ENCODE data around the gene ZBTB12. TPM values are rescaled to one million over a fixed set of nuclear protein-coding genes. Genes with fewer than 3 reads are reported as not detected.

Gene ZBTB12
- total and polyA plus RNA-seq, 9 of the 15 experiments (the other 6 are each of a cell fraction or from before 2014, with no cell fraction given) = 0.03 to 12.4 (median 5.8) TPM; not detected in 1

GRCh38 chr6:31876357-31876756 lies 25.5 kb downstream of the ZBTB12 start:
- Histone ChIP-seq H3K4me2 (ENCODE audit: insufficient read depth, low read length) (no peak overlapping the region), H3K4me3 (no peak overlapping the region), H3K27me3 (ENCODE audit: control insufficient read depth in 2 of 2, insufficient read depth in 2 of 2, low read length in 2 of 2) (no peaks in the 10 kb centered on the region), H4K20me1 (replicated peaks; ENCODE audit: control insufficient read depth, insufficient read depth, low read length) (no peaks in the 10 kb centered on the region), H2AFZ (ENCODE audit: low read depth, low read length) (no peak overlapping the region), H3K9me1 (ENCODE audit: control insufficient read depth, insufficient read depth, low read length) (no peaks in the 10 kb centered on the region), H3K27ac (ENCODE audit: extremely low read depth, low read depth, low read length) (no peak overlapping the region), H3K36me3 (ENCODE audit: control insufficient read depth, insufficient read depth, low read length) (peaks cover 20% of the 10 kb centered on the region; the same call in 2 of the 3 replicates), H3K79me2 (ENCODE audit: control insufficient read depth, insufficient read depth, low read length) (no peaks in the 10 kb centered on the region), H3K9ac (ENCODE audit: insufficient read depth in 1 of 2, low read depth in 2 of 2, low read length in 2 of 2) (no peak overlapping the region; a peak in 1 of 4 replicates), H3K4me1 (replicated peaks in 1 of 2; ENCODE audit: control insufficient read depth in 2 of 2, insufficient read depth in 2 of 2, low read length in 2 of 2) (peaks cover 0 to 28% of the 10 kb centered on the region in 2 experiments; a peak in 3 of 5 replicates), H3K9me3 (replicated peaks; ENCODE audit: control insufficient read depth, insufficient read depth, low read depth, low read length) (no peaks in the 10 kb centered on the region)
- peak; percentile 23 for FAIRE-seq
- 54% methylated on average over 7 of the region's 7 CpGs for WGBS (ENCODE audit: insufficient coverage, low coverage, missing lambda C conversion rate)
- TF ChIP-seq ZNF696 (CRISPR knock-in tag; conservative IDR thresholded peaks at IDR 0.05) = no peak
- TF ChIP-seq ZNF121 (CRISPR knock-in tag; conservative IDR thresholded peaks at IDR 0.05) = peak; percentile 91
- no TSS peak for BruUV-seq (replicated peaks)
- POLR2A ChIA-PET = interaction anchor here (1.1 to 3.2 kb wide), 3 partner anchors 9 to 14 kb away, joined by 3 to 42 read pairs (median 3); partner anchors contain the start of gene NEU1
- CTCF ChIA-PET (ENCODE audit: low intra/inter-chr PET ratio) = no interaction called here
- in situ Hi-C loops (cut with MboI) = no loop called here
- no peak for ATAC-seq
- DNase-seq (ENCODE audit: extremely low read depth in 1 of 4, low spot score in 3 of 4) = no peak
- intact Hi-C loops (cut with micrococcal nuclease) = no loop called here

- POLR2A ChIA-PET = interaction anchor here (0.5 to 3.2 kb wide), 6 partner anchors 8 to 172 kb away, joined by 3 to 42 read pairs (median 3); partner anchors contain the start of genes NEU1 and VARS1
- ATAC-seq = no peak
- no TSS peak for BruUV-seq (replicated peaks)
- Histone ChIP-seq H3K4me3 (no peak overlapping the region), H3K9ac (ENCODE audit: insufficient read depth in 1 of 2, low read depth in 2 of 2, low read length in 2 of 2) (peak overlapping the region in 1 of 2 experiments; percentile 38; a peak in 1 of 4 replicates), H3K36me3 (ENCODE audit: control insufficient read depth, insufficient read depth, low read length) (peaks cover 15% of the 10 kb centered on the region; the same call in 2 of the 3 replicates), H4K20me1 (replicated peaks; ENCODE audit: control insufficient read depth, insufficient read depth, low read length) (no peaks in the 10 kb centered on the region), H3K9me3 (replicated peaks; ENCODE audit: control insufficient read depth, insufficient read depth, low read depth, low read length) (no peaks in the 10 kb centered on the region), H2AFZ (ENCODE audit: low read depth, low read length) (no peak overlapping the region), H3K9me1 (ENCODE audit: control insufficient read depth, insufficient read depth, low read length) (no peaks in the 10 kb centered on the region), H3K27ac (ENCODE audit: extremely low read depth, low read depth, low read length) (no peak overlapping the region), H3K79me2 (ENCODE audit: control insufficient read depth, insufficient read depth, low read length) (no peaks in the 10 kb centered on the region), H3K4me1 (replicated peaks in 1 of 2; ENCODE audit: control insufficient read depth in 2 of 2, insufficient read depth in 2 of 2, low read length in 2 of 2) (peaks cover 0 to 33% of the 10 kb centered on the region in 2 experiments; a peak in 3 of 5 replicates), H3K4me2 (ENCODE audit: insufficient read depth, low read length) (no peak overlapping the region), H3K27me3 (ENCODE audit: control insufficient read depth in 2 of 2, insufficient read depth in 2 of 2, low read length in 2 of 2) (no peaks in the 10 kb centered on the region)
- TF ChIP-seq ARHGAP35 (IDR thresholded peaks at IDR 0.05; ENCODE audit: partially characterized antibody) = no peak
- no peak for TF ChIP-seq TRIM25 (IDR thresholded peaks at IDR 0.05; ENCODE audit: borderline replicate concordance)
- TF ChIP-seq FUS (optimal IDR thresholded peaks at IDR 0.05; ENCODE audit: low read depth, low read length) = no peak
- TF ChIP-seq ZNF408 (CRISPR knock-in tag; IDR thresholded peaks at IDR 0.05; ENCODE audit: low read depth) = no peak
- TF ChIP-seq ETV5 (CRISPR knock-in tag; IDR thresholded peaks at IDR 0.05; ENCODE audit: low read depth) = no peak
- in situ Hi-C loops (cut with MboI) = no loop called here
- CTCF ChIA-PET (ENCODE audit: low intra/inter-chr PET ratio) = no interaction called here
- 4% methylated on average over 5 of the region's 5 CpGs for WGBS (ENCODE audit: insufficient coverage, low coverage, missing lambda C conversion rate)
- intact Hi-C loops (cut with micrococcal nuclease) = no loop called here
- DNase-seq (ENCODE audit: extremely low read depth in 1 of 4, low spot score in 3 of 4) = no peak
- no peak for FAIRE-seq
These were observed 26.0 kb downstream of the ZBTB12 start for GRCh38 chr6:31875877-31876276.
